Breast epithelium (tissue), 3 donors: Measurements from ENCODE around the gene CHN2.

Source experiments
- POLR2A ChIP-seq: fragments of 450-650 bp; IDR thresholded peaks from one replicate; pipeline ENCODE4 v1.6.1; 2016; ENCODE audit warnings: antibody characterized with exemption, mild to moderate bottlenecking, moderate library complexity
- TF ChIP-seq, protein P1 (sequence below), 3 donors: fragments of 450-650 bp; IDR thresholded peaks; one replicate each; pipeline ENCODE4 v1.5.1; 2016 to 2017; ENCODE audit warnings: antibody characterized with exemption in 3 of 3, mild to moderate bottlenecking in 3 of 3, moderate library complexity in 3 of 3

DNA sequence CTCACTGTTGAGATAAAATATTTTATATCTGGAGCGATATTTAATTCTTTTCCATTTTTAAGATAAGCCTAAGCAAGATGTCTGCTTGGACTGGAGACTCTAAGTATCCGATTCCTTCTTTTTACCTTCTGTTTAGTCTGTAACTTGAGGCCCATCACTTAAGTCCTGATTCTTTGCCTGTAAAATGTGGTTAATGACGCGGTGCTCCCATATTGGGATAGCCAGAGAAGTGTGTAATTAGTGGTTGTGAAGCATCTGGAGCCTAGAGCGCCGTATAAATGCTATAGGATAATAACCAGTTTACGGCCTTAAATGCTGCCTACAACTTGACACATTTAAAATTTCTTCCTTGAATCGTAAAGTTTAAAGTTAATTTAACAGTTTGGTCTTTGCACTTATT is 132.9 kb downstream of the CHN2 start:
- TF ChIP-seq, protein P1, sequence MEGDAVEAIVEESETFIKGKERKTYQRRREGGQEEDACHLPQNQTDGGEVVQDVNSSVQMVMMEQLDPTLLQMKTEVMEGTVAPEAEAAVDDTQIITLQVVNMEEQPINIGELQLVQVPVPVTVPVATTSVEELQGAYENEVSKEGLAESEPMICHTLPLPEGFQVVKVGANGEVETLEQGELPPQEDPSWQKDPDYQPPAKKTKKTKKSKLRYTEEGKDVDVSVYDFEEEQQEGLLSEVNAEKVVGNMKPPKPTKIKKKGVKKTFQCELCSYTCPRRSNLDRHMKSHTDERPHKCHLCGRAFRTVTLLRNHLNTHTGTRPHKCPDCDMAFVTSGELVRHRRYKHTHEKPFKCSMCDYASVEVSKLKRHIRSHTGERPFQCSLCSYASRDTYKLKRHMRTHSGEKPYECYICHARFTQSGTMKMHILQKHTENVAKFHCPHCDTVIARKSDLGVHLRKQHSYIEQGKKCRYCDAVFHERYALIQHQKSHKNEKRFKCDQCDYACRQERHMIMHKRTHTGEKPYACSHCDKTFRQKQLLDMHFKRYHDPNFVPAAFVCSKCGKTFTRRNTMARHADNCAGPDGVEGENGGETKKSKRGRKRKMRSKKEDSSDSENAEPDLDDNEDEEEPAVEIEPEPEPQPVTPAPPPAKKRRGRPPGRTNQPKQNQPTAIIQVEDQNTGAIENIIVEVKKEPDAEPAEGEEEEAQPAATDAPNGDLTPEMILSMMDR (IDR thresholded peaks at IDR 0.05): no peak
- TF ChIP-seq POLR2A: no peak
